ENCODE data around the gene CASKIN1. TPM values are rescaled to one million over a fixed set of nuclear protein-coding genes. Genes with fewer than 3 reads are reported as not detected.

The CASKIN1 gene
- total RNA-seq, 2 donors from 2014 or later = 0.05 TPM; not detected in 1

GRCh38 chr16:2199621-2200139 is 3.3 kb upstream of the CASKIN1 start:
- H3K4me3 Mint-ChIP-seq = no peak overlapping the region

GRCh38 chr16:2199095-2199494 is 2.7 kb upstream of the CASKIN1 start:
- Mint-ChIP-seq H3K27me3 (peaks cover 29% of the 10 kb centered on the region), H3K36me3 (ENCODE audit: low read depth) (no peaks in the 10 kb centered on the region), H3K4me1 (peaks cover 6% of the 10 kb centered on the region), H3K4me3 (no peak overlapping the region), H3K27ac (no peak overlapping the region)
- DNase-seq (no peak), ATAC-seq (no peak)
- H3K9me3 ChIP-seq (ENCODE audit: control insufficient read depth, low read length, poor library complexity, severe bottlenecking) = no peaks in the 10 kb centered on the region

More at GRCh38 chr16:2199621-2200139, 3.3 kb upstream of the CASKIN1 start:
- H3K9me3 ChIP-seq (ENCODE audit: control insufficient read depth, low read length, poor library complexity, severe bottlenecking) = no peaks in the 10 kb centered on the region
- no peak for DNase-seq
- no peak for ATAC-seq
- Mint-ChIP-seq H3K27ac (no peak overlapping the region), H3K36me3 (ENCODE audit: low read depth) (no peaks in the 10 kb centered on the region), H3K4me1 (peaks cover 10% of the 10 kb centered on the region), H3K27me3 (peaks cover 27% of the 10 kb centered on the region)

GRCh38 chr16:2198283-2198682 is 1.9 kb upstream of the CASKIN1 start:
- Mint-ChIP-seq H3K36me3 (ENCODE audit: low read depth) (no peaks in the 10 kb centered on the region), H3K27ac (no peak overlapping the region), H3K4me3 (no peak overlapping the region), H3K27me3 (peaks cover 29% of the 10 kb centered on the region), H3K4me1 (peaks cover 6% of the 10 kb centered on the region)
- H3K9me3 ChIP-seq (ENCODE audit: control insufficient read depth, low read length, poor library complexity, severe bottlenecking) = no peaks in the 10 kb centered on the region
- no peak for DNase-seq
- no peak for ATAC-seq

- H3K27me3 Mint-ChIP-seq = peaks cover 29% of the 10 kb centered on the region
Observed at GRCh38 chr16:2197765-2198164, 1.4 kb upstream of the CASKIN1 start.

GRCh38 chr16:2196981-2197511 is 641 bp upstream of the CASKIN1 start:
- H3K27me3 Mint-ChIP-seq = peaks cover 29% of the 10 kb centered on the region
- no peak for ATAC-seq
- peaks cover 6% of the 10 kb centered on the region for H3K4me1 Mint-ChIP-seq

More at GRCh38 chr16:2197765-2198164, 1.4 kb upstream of the CASKIN1 start:
- Mint-ChIP-seq H3K4me1 (peaks cover 6% of the 10 kb centered on the region), H3K27ac (no peak overlapping the region), H3K36me3 (ENCODE audit: low read depth) (no peaks in the 10 kb centered on the region), H3K4me3 (peak overlapping the region; percentile 64)
- ATAC-seq (no peak), DNase-seq (no peak)
- no peaks in the 10 kb centered on the region for H3K9me3 ChIP-seq (ENCODE audit: control insufficient read depth, low read length, poor library complexity, severe bottlenecking)

GRCh38 chr16:2195322-2196161 is 863 bp downstream of the CASKIN1 start:
- no peaks in the 10 kb centered on the region for H3K9me3 ChIP-seq (ENCODE audit: control insufficient read depth, low read length, poor library complexity, severe bottlenecking)
- ATAC-seq (peak; percentile 34), DNase-seq (no peak)
- no peaks in the 10 kb centered on the region for H3K36me3 Mint-ChIP-seq (ENCODE audit: low read depth)
- H3K27ac Mint-ChIP-seq = no peak overlapping the region
- H3K4me3 Mint-ChIP-seq = peak overlapping the region; percentile 57
- H3K27me3 Mint-ChIP-seq = peaks cover 29% of the 10 kb centered on the region
- H3K4me1 Mint-ChIP-seq = peaks cover 6% of the 10 kb centered on the region

More at GRCh38 chr16:2196981-2197511, 641 bp upstream of the CASKIN1 start:
- Mint-ChIP-seq H3K4me3 (peak overlapping the region; percentile 64), H3K36me3 (ENCODE audit: low read depth) (no peaks in the 10 kb centered on the region), H3K27ac (no peak overlapping the region)
- no peaks in the 10 kb centered on the region for H3K9me3 ChIP-seq (ENCODE audit: control insufficient read depth, low read length, poor library complexity, severe bottlenecking)
- no peak for DNase-seq

GRCh38 chr16:2194852-2195321 is 1.5 kb downstream of the CASKIN1 start:
- ATAC-seq (peak; percentile 73), DNase-seq (peak in 1 of 3 donors; percentile 23)
- H3K4me3 Mint-ChIP-seq = peak overlapping the region; percentile 63
- H3K27ac Mint-ChIP-seq = no peak overlapping the region
- peaks cover 6% of the 10 kb centered on the region for H3K4me1 Mint-ChIP-seq
- peaks cover 29% of the 10 kb centered on the region for H3K27me3 Mint-ChIP-seq
- H3K9me3 ChIP-seq (ENCODE audit: control insufficient read depth, low read length, poor library complexity, severe bottlenecking) = no peaks in the 10 kb centered on the region
- H3K36me3 Mint-ChIP-seq (ENCODE audit: low read depth) = no peaks in the 10 kb centered on the region

GRCh38 chr16:2194166-2194834 is 2.1 kb downstream of the CASKIN1 start:
- Mint-ChIP-seq H3K4me3 (peak overlapping the region; percentile 63), H3K27ac (no peak overlapping the region), H3K4me1 (peaks cover 6% of the 10 kb centered on the region), H3K27me3 (peaks cover 29% of the 10 kb centered on the region), H3K36me3 (ENCODE audit: low read depth) (no peaks in the 10 kb centered on the region)
- DNase-seq = no peak
- ATAC-seq = no peak
- no peaks in the 10 kb centered on the region for H3K9me3 ChIP-seq (ENCODE audit: control insufficient read depth, low read length, poor library complexity, severe bottlenecking)

GRCh38 chr16:2191446-2191706 is 5.0 kb downstream of the CASKIN1 start:
- Mint-ChIP-seq H3K27ac (no peak overlapping the region), H3K4me3 (no peak overlapping the region), H3K4me1 (peaks cover 4% of the 10 kb centered on the region), H3K36me3 (ENCODE audit: low read depth) (no peaks in the 10 kb centered on the region), H3K27me3 (peaks cover 10% of the 10 kb centered on the region)
- DNase-seq = no peak
- no peak for ATAC-seq
- no peaks in the 10 kb centered on the region for H3K9me3 ChIP-seq (ENCODE audit: control insufficient read depth, low read length, poor library complexity, severe bottlenecking)

GRCh38 chr16:2190659-2191445 is 5.6 kb downstream of the CASKIN1 start:
- H3K27ac Mint-ChIP-seq = no peak overlapping the region
- peaks cover 10% of the 10 kb centered on the region for H3K27me3 Mint-ChIP-seq
- H3K4me1 Mint-ChIP-seq = peaks cover 4% of the 10 kb centered on the region
- no peak overlapping the region for H3K4me3 Mint-ChIP-seq
- no peaks in the 10 kb centered on the region for H3K9me3 ChIP-seq (ENCODE audit: control insufficient read depth, low read length, poor library complexity, severe bottlenecking)
- ATAC-seq = no peak
- DNase-seq = no peak
- H3K36me3 Mint-ChIP-seq (ENCODE audit: low read depth) = no peaks in the 10 kb centered on the region

GRCh38 chr16:2190002-2190658 is 6.3 kb downstream of the CASKIN1 start:
- no peak for ATAC-seq
- H3K27me3 Mint-ChIP-seq = peaks cover 7% of the 10 kb centered on the region
- H3K36me3 Mint-ChIP-seq (ENCODE audit: low read depth) = no peaks in the 10 kb centered on the region
- no peak overlapping the region for H3K27ac Mint-ChIP-seq
- H3K4me1 Mint-ChIP-seq = peaks cover 4% of the 10 kb centered on the region
- no peaks in the 10 kb centered on the region for H3K9me3 ChIP-seq (ENCODE audit: control insufficient read depth, low read length, poor library complexity, severe bottlenecking)
- no peak overlapping the region for H3K4me3 Mint-ChIP-seq
- DNase-seq = no peak

GRCh38 chr16:2189252-2189893 is 7.0 kb downstream of the CASKIN1 start:
- no peak for ATAC-seq
- H3K4me1 Mint-ChIP-seq = peaks cover 1% of the 10 kb centered on the region
- no peak overlapping the region for H3K4me3 Mint-ChIP-seq
- DNase-seq = no peak
- H3K36me3 Mint-ChIP-seq (ENCODE audit: low read depth) = no peaks in the 10 kb centered on the region
- H3K27me3 Mint-ChIP-seq = no peaks in the 10 kb centered on the region
- H3K27ac Mint-ChIP-seq = no peak overlapping the region
- H3K9me3 ChIP-seq (ENCODE audit: control insufficient read depth, low read length, poor library complexity, severe bottlenecking) = no peaks in the 10 kb centered on the region
